ENCODE results near the gene LIM2. TPM values are rescaled to one million over a fixed set of nuclear protein-coding genes. Genes with fewer than 3 reads are reported as not detected.
"Not testable (repeated sequence)": the region's sequence is repeated elsewhere in the genome, so short reads cannot be mapped to it uniquely, and the experiment has no call there.

Gene LIM2
- total RNA-seq, 2 experiments from 2014 or later = not detected

- no TSS peak for BruUV-seq (replicated peaks)
- Histone ChIP-seq H3K4me3 (ENCODE audit: low read depth, low read length, poor library complexity, severe bottlenecking) (no peak overlapping the region), H2AFZ (ENCODE audit: low read length) (no peak overlapping the region), H3K9me3 (ENCODE audit: low read length) (peaks cover 13% of the 10 kb centered on the region), H3K79me2 (ENCODE audit: insufficient read depth, low read depth, low read length) (no peaks in the 10 kb centered on the region), H3K36me3 (ENCODE audit: insufficient read depth, low read length) (peaks cover 11% of the 10 kb centered on the region; the same call in 1 of the 2 replicates), H4K20me1 (ENCODE audit: insufficient read depth, low read length) (no peaks in the 10 kb centered on the region), H3K27ac (ENCODE audit: low read depth, low read length, poor library complexity, severe bottlenecking) (no peak overlapping the region), H3K4me2 (ENCODE audit: low read length) (no peak overlapping the region), H3K4me1 (ENCODE audit: insufficient read depth, low read length, poor library complexity, severe bottlenecking) (no peaks in the 10 kb centered on the region), H3K9me2 (ENCODE audit: insufficient read depth, low read length) (no peaks in the 10 kb centered on the region)
- intact Hi-C loops (cut with micrococcal nuclease; ENCODE audit: unreplicated experiment) = no loop called here
- DNase-seq (ENCODE audit: low spot score) = no peak
- CTCF ChIA-PET (ENCODE audit: unreplicated experiment) = no interaction called here
- TF ChIP-seq CTCF (conservative IDR thresholded peaks at IDR 0.05; ENCODE audit: low read length) (no peak), EZH2phosphoT487 (IDR thresholded peaks at IDR 0.05; ENCODE audit: borderline replicate concordance, low read depth, low read length) (no peak)
- POLR2A ChIA-PET = no interaction called here
Measured at GRCh38 chr19:51402117-51402516, 14.3 kb upstream of the LIM2 start.

- BruUV-seq (replicated peaks); H4K20me1 ChIP-seq (ENCODE audit: insufficient read depth, low read length); H3K27ac ChIP-seq (ENCODE audit: low read depth, low read length, poor library complexity, severe bottlenecking); intact Hi-C loops (cut with micrococcal nuclease; ENCODE audit: unreplicated experiment); H2AFZ ChIP-seq (ENCODE audit: low read length); H3K79me2 ChIP-seq (ENCODE audit: insufficient read depth, low read depth, low read length); DNase-seq (ENCODE audit: low spot score); H3K4me3 ChIP-seq (ENCODE audit: low read depth, low read length, poor library complexity, severe bottlenecking); H3K4me2 ChIP-seq (ENCODE audit: low read length); POLR2A ChIA-PET; H3K9me2 ChIP-seq (ENCODE audit: insufficient read depth, low read length): not testable (repeated sequence)
- CTCF ChIA-PET (ENCODE audit: unreplicated experiment) = interaction anchor here (1.0 kb wide), 1 partner anchor 18 kb away, joined by 3 read pairs; the partner anchor contains the start of gene SIGLEC10
- Histone ChIP-seq H3K9me3 (ENCODE audit: low read length) (peaks cover 13% of the 10 kb centered on the region), H3K4me1 (ENCODE audit: insufficient read depth, low read length, poor library complexity, severe bottlenecking) (peaks cover 13% of the 10 kb centered on the region), H3K36me3 (ENCODE audit: insufficient read depth, low read length) (peaks cover 11% of the 10 kb centered on the region; the same call in 1 of the 2 replicates)
Measured at GRCh38 chr19:51399936-51400335, 12.2 kb upstream of the LIM2 start.

GRCh38 chr19:51399231-51399630 is 11.5 kb upstream of the LIM2 start:
- Histone ChIP-seq H4K20me1 (ENCODE audit: insufficient read depth, low read length) (no peaks in the 10 kb centered on the region), H3K9me2 (ENCODE audit: insufficient read depth, low read length) (no peaks in the 10 kb centered on the region), H3K27ac (ENCODE audit: low read depth, low read length, poor library complexity, severe bottlenecking) (no peak overlapping the region), H3K4me3 (ENCODE audit: low read depth, low read length, poor library complexity, severe bottlenecking) (no peak overlapping the region), H2AFZ (ENCODE audit: low read length) (no peak overlapping the region), H3K9me3 (ENCODE audit: low read length) (peaks cover 13% of the 10 kb centered on the region), H3K4me2 (ENCODE audit: low read length) (no peak overlapping the region), H3K36me3 (ENCODE audit: insufficient read depth, low read length) (peaks cover 11% of the 10 kb centered on the region; the same call in 1 of the 2 replicates), H3K79me2 (ENCODE audit: insufficient read depth, low read depth, low read length) (no peaks in the 10 kb centered on the region; the same call in 1 of the 2 replicates), H3K4me1 (ENCODE audit: insufficient read depth, low read length, poor library complexity, severe bottlenecking) (peaks cover 14% of the 10 kb centered on the region)
- no peak for DNase-seq (ENCODE audit: low spot score)
- no TSS peak for BruUV-seq (replicated peaks)
- CTCF ChIA-PET (ENCODE audit: unreplicated experiment) = interaction anchor here (1.0 kb wide), 1 partner anchor 19 kb away, joined by 3 read pairs; the partner anchor contains the start of gene SIGLEC10
- intact Hi-C loops (cut with micrococcal nuclease; ENCODE audit: unreplicated experiment) = no loop called here
- no peak for TF ChIP-seq CTCF (conservative IDR thresholded peaks at IDR 0.05; ENCODE audit: low read length)
- no peak for TF ChIP-seq EZH2phosphoT487 (IDR thresholded peaks at IDR 0.05; ENCODE audit: borderline replicate concordance, low read depth, low read length)
- POLR2A ChIA-PET = interaction anchor here (0.6 kb wide), 1 partner anchor 59 kb away, joined by 3 read pairs; no protein-coding TSS in a partner anchor
